IPS-20b (cell line): ENCODE results near the gene TYSND1.

Source experiments
- H3K27ac ChIP-seq: one replicate; pipeline ENCODE4 v1.5.1; 2013; ENCODE audit warnings: low read length
- H3K27me3 ChIP-seq: 2 replicates; pipeline ENCODE4 v1.6.1; 2013; ENCODE audit warnings: mild to moderate bottlenecking, low read length, inconsistent platforms; ENCODE audit not compliant: insufficient read depth
- H3K36me3 ChIP-seq: 2 replicates; pipeline ENCODE4 v1.6.1; 2013; ENCODE audit warnings: low read depth, mild to moderate bottlenecking, inconsistent platforms, low read length, moderate library complexity; ENCODE audit not compliant: insufficient read depth
- H3K4me1 ChIP-seq: 2 replicates; pipeline ENCODE4 v1.6.1; 2013; ENCODE audit warnings: mild to moderate bottlenecking, control low read depth, inconsistent platforms, low read length, moderate library complexity; ENCODE audit not compliant: insufficient read depth
- H3K4me3 ChIP-seq: 2 replicates; pipeline ENCODE4 v1.5.1; 2013; ENCODE audit warnings: mild to moderate bottlenecking, low read length, inconsistent platforms
- H3K9ac ChIP-seq: 2 replicates; pipeline ENCODE4 v1.6.1; 2013; ENCODE audit warnings: low read depth, mild to moderate bottlenecking, inconsistent platforms, low read length, moderate library complexity
- H3K9me3 ChIP-seq: 2 replicates; pipeline ENCODE4 v1.6.1; 2013; ENCODE audit warnings: mild to moderate bottlenecking, low read depth, low read length, inconsistent platforms; ENCODE audit not compliant: insufficient read depth

TYSND1 gene

GRCh38 chr10:70146489-70147258 lies at the start of gene TYSND1:
Gene TYSND1, minus strand, starts transcription at chr10:70146700. Its CDS starts 114 bp downstream, at chr10:70146586.
- no peaks in the 10 kb centered on the region for H3K9me3 ChIP-seq
- H3K36me3 ChIP-seq = peaks cover 26% of the 10 kb centered on the region
- H3K27ac ChIP-seq = no peak within 1 kb of the TSS
- peaks cover 8% of the 10 kb centered on the region for H3K4me1 ChIP-seq
- peaks cover 7% of the 10 kb centered on the region; the same call in 1 of the 2 replicates for H3K27me3 ChIP-seq
- peak within 1 kb of the TSS; percentile 85; the same call in 1 of the 2 replicates for H3K9ac ChIP-seq
- peak within 1 kb of the TSS; percentile 69 for H3K4me3 ChIP-seq

GRCh38 chr10:70193391-70193844 lies 46.9 kb upstream of the TYSND1 start:
- Histone ChIP-seq H3K27me3 (no peaks in the 10 kb centered on the region), H3K4me3 (no peak overlapping the region), H3K9ac (no peak overlapping the region), H3K36me3 (peaks cover 7% of the 10 kb centered on the region; the same call in 1 of the 2 replicates), H3K4me1 (no peaks in the 10 kb centered on the region), H3K27ac (no peak overlapping the region), H3K9me3 (no peaks in the 10 kb centered on the region)

GRCh38 chr10:70192326-70192968 lies 45.9 kb upstream of the TYSND1 start:
- H3K9ac ChIP-seq = no peak overlapping the region
- no peak overlapping the region for H3K27ac ChIP-seq
- no peaks in the 10 kb centered on the region; the same call in 1 of the 2 replicates for H3K36me3 ChIP-seq
- H3K27me3 ChIP-seq = no peaks in the 10 kb centered on the region
- no peaks in the 10 kb centered on the region for H3K9me3 ChIP-seq
- H3K4me3 ChIP-seq = no peak overlapping the region
- no peaks in the 10 kb centered on the region for H3K4me1 ChIP-seq

- Histone ChIP-seq H3K36me3 (no peaks in the 10 kb centered on the region), H3K4me1 (no peaks in the 10 kb centered on the region), H3K9ac (no peak overlapping the region), H3K27me3 (no peaks in the 10 kb centered on the region), H3K9me3 (no peaks in the 10 kb centered on the region), H3K27ac (no peak overlapping the region), H3K4me3 (no peak overlapping the region)
These were observed 45.4 kb upstream of the TYSND1 start for GRCh38 chr10:70191972-70192305.

- Histone ChIP-seq H3K4me3 (no peak overlapping the region), H3K27ac (no peak overlapping the region), H3K9ac (no peak overlapping the region), H3K9me3 (no peaks in the 10 kb centered on the region), H3K27me3 (no peaks in the 10 kb centered on the region), H3K4me1 (no peaks in the 10 kb centered on the region), H3K36me3 (no peaks in the 10 kb centered on the region)
These were observed 44.9 kb upstream of the TYSND1 start for GRCh38 chr10:70191161-70191971.

GRCh38 chr10:70190581-70190980 lies 44.1 kb upstream of the TYSND1 start:
- no peak overlapping the region for H3K9ac ChIP-seq
- H3K27me3 ChIP-seq = no peaks in the 10 kb centered on the region
- no peaks in the 10 kb centered on the region for H3K4me1 ChIP-seq
- no peak overlapping the region for H3K27ac ChIP-seq
- H3K36me3 ChIP-seq = no peaks in the 10 kb centered on the region
- no peaks in the 10 kb centered on the region for H3K9me3 ChIP-seq
- H3K4me3 ChIP-seq = no peak overlapping the region

- no peaks in the 10 kb centered on the region for H3K9me3 ChIP-seq
- H3K27ac ChIP-seq = no peak overlapping the region
- no peak overlapping the region for H3K4me3 ChIP-seq
- H3K36me3 ChIP-seq = no peaks in the 10 kb centered on the region
- no peak overlapping the region for H3K9ac ChIP-seq
- no peaks in the 10 kb centered on the region for H3K4me1 ChIP-seq
- no peaks in the 10 kb centered on the region for H3K27me3 ChIP-seq
These were observed 43.6 kb upstream of the TYSND1 start for GRCh38 chr10:70190102-70190501.

GRCh38 chr10:70188768-70189167 lies 42.3 kb upstream of the TYSND1 start:
- Histone ChIP-seq H3K27ac (no peak overlapping the region), H3K4me3 (no peak overlapping the region), H3K9ac (no peak overlapping the region), H3K27me3 (no peaks in the 10 kb centered on the region), H3K9me3 (no peaks in the 10 kb centered on the region), H3K4me1 (no peaks in the 10 kb centered on the region), H3K36me3 (no peaks in the 10 kb centered on the region)

GRCh38 chr10:70186571-70186970 lies 40.1 kb upstream of the TYSND1 start:
- no peaks in the 10 kb centered on the region for H3K9me3 ChIP-seq
- no peaks in the 10 kb centered on the region for H3K36me3 ChIP-seq
- no peak overlapping the region for H3K9ac ChIP-seq
- no peaks in the 10 kb centered on the region for H3K4me1 ChIP-seq
- no peak overlapping the region for H3K4me3 ChIP-seq
- 0 out of 2 replicates have a peak, but pooled peaks cover 4% of the 10 kb centered on the region for H3K27me3 ChIP-seq
- H3K27ac ChIP-seq = no peak overlapping the region

- no peaks in the 10 kb centered on the region for H3K36me3 ChIP-seq
- no peak overlapping the region for H3K9ac ChIP-seq
- H3K27me3 ChIP-seq = 0 out of 2 replicates have a peak, but pooled peaks cover 4% of the 10 kb centered on the region
- H3K9me3 ChIP-seq = no peaks in the 10 kb centered on the region
- H3K4me3 ChIP-seq = no peak overlapping the region
- H3K27ac ChIP-seq = no peak overlapping the region
- no peaks in the 10 kb centered on the region for H3K4me1 ChIP-seq
These were observed 39.6 kb upstream of the TYSND1 start for GRCh38 chr10:70186090-70186489.

GRCh38 chr10:70183304-70183703 lies 36.8 kb upstream of the TYSND1 start:
- Histone ChIP-seq H3K4me3 (no peak overlapping the region), H3K9me3 (no peaks in the 10 kb centered on the region), H3K9ac (no peak overlapping the region), H3K4me1 (no peaks in the 10 kb centered on the region), H3K27me3 (0 out of 2 replicates have a peak, but pooled peaks cover 4% of the 10 kb centered on the region), H3K27ac (no peak overlapping the region), H3K36me3 (no peaks in the 10 kb centered on the region)
